ENCODE results near the gene ROS1. TPM values are rescaled to one million over a fixed set of nuclear protein-coding genes. Genes with fewer than 3 reads are reported as not detected.

The ROS1 gene
- total and polyA plus RNA-seq, 2 donors (not counting 3 experiments of a cell fraction or from before 2014, with no cell fraction given), result not detected

GRCh38 chr6:117381749-117382148 lies 44.0 kb downstream of the ROS1 start:
- Histone ChIP-seq H3K9me1 (replicated peaks; ENCODE audit: control insufficient read depth, extremely low read depth, insufficient read depth, low read length) (no peaks in the 10 kb centered on the region), H4K20me1 (replicated peaks; ENCODE audit: control insufficient read depth, extremely low read depth, insufficient read depth, low read length) (no peaks in the 10 kb centered on the region), H3K4me2 (ENCODE audit: insufficient read depth, low read length) (no peak overlapping the region), H3K4me3 (replicated peaks in 1 of 3; ENCODE audit: insufficient read depth in 1 of 3, low read depth in 1 of 3, low read length in 3 of 3) (no peak overlapping the region), H3K79me2 (ENCODE audit: control insufficient read depth, insufficient read depth, low read length) (no peaks in the 10 kb centered on the region), H3K4me1 (ENCODE audit: control insufficient read depth, extremely low read depth, insufficient read depth, low read length) (no peaks in the 10 kb centered on the region), H3K27ac (ENCODE audit: insufficient read depth, low read depth, low read length) (no peak overlapping the region), H3K27me3 (ENCODE audit: control insufficient read depth in 2 of 2, insufficient read depth in 2 of 2, low read length in 2 of 2) (peaks cover 0 to 4% of the 10 kb centered on the region in 2 experiments), H2AFZ (ENCODE audit: low read depth, low read length) (no peak overlapping the region), H3K36me3 (ENCODE audit: control insufficient read depth in 2 of 2, extremely low read depth in 1 of 2, insufficient read depth in 2 of 2, low read length in 2 of 2) (no peaks in the 10 kb centered on the region), H3K9ac (replicated peaks; ENCODE audit: extremely low read depth, insufficient read depth, low read length) (no peak overlapping the region), H3K9me3 (replicated peaks; ENCODE audit: control insufficient read depth, insufficient read depth, low read length) (no peaks in the 10 kb centered on the region)
- BruUV-seq (replicated peaks), result no TSS peak
- DNase-seq (ENCODE audit: low read depth, low spot score), result no peak
- TF ChIP-seq GATA2 (IDR thresholded peaks at IDR 0.05; ENCODE audit: insufficient read depth, insufficient read length, low read depth, low read length) (no peak), JUN (IDR thresholded peaks at IDR 0.05; ENCODE audit: borderline replicate concordance, insufficient read depth, insufficient read length, low read depth) (no peak), EZH2 (IDR thresholded peaks at IDR 0.05; ENCODE audit: borderline replicate concordance, low read depth, low read length, severe bottlenecking) (no peak), CTCF (IDR thresholded peaks at IDR 0.05; ENCODE audit: extremely low read depth in 1 of 2, insufficient read depth in 1 of 2, low read depth in 1 of 2, low read length in 2 of 2) (no peak)
- POLR2A ChIA-PET, result no interaction called here
- intact Hi-C loops (cut with micrococcal nuclease), result no loop called here
- dilution Hi-C loops (cut with MboI; ENCODE audit: extremely low pct_ligation_motif_present, low sequenced_read_pairs), result no loop called here
- no peak for FAIRE-seq
- CTCF ChIA-PET, result no interaction called here

GRCh38 chr6:117380298-117380697 lies 45.4 kb downstream of the ROS1 start:
- no peaks in the 10 kb centered on the region for H3K9me3 ChIP-seq (replicated peaks; ENCODE audit: control insufficient read depth, insufficient read depth, low read length)
- no peak overlapping the region for H3K9ac ChIP-seq (replicated peaks; ENCODE audit: extremely low read depth, insufficient read depth, low read length)
- DNase-seq (ENCODE audit: low read depth, low spot score) (no peak), FAIRE-seq (no peak)
- H4K20me1 ChIP-seq (replicated peaks; ENCODE audit: control insufficient read depth, extremely low read depth, insufficient read depth, low read length), result no peaks in the 10 kb centered on the region
- H3K4me3 ChIP-seq (replicated peaks in 1 of 3; ENCODE audit: insufficient read depth in 1 of 3, low read depth in 1 of 3, low read length in 3 of 3), result no peak overlapping the region
- no peaks in the 10 kb centered on the region for H3K9me1 ChIP-seq (replicated peaks; ENCODE audit: control insufficient read depth, extremely low read depth, insufficient read depth, low read length)
- ChIA-PET CTCF (no interaction called here), POLR2A (no interaction called here)
- no TSS peak for BruUV-seq (replicated peaks)
- dilution Hi-C loops (cut with MboI; ENCODE audit: extremely low pct_ligation_motif_present, low sequenced_read_pairs) (no loop called here), intact Hi-C loops (cut with micrococcal nuclease) (no loop called here)
- no peaks in the 10 kb centered on the region for H3K79me2 ChIP-seq (ENCODE audit: control insufficient read depth, insufficient read depth, low read length)
- H2AFZ ChIP-seq (ENCODE audit: low read depth, low read length), result no peak overlapping the region
- TF ChIP-seq POLR2AphosphoS5 (IDR thresholded peaks at IDR 0.05; ENCODE audit: insufficient read depth, low read depth, low read length), result no peak
- TF ChIP-seq MAX (IDR thresholded peaks at IDR 0.05; ENCODE audit: insufficient read depth, insufficient read length), result no peak
- no peak for TF ChIP-seq POLR2A (IDR thresholded peaks at IDR 0.05; ENCODE audit: low read depth, low read length)
- no peak for TF ChIP-seq JUN (IDR thresholded peaks at IDR 0.05; ENCODE audit: borderline replicate concordance, insufficient read depth, insufficient read length, low read depth)
- no peak for TF ChIP-seq GATA2 (IDR thresholded peaks at IDR 0.05; ENCODE audit: insufficient read depth, insufficient read length, low read depth, low read length)
- no peak for TF ChIP-seq EZH2 (IDR thresholded peaks at IDR 0.05; ENCODE audit: borderline replicate concordance, low read depth, low read length, severe bottlenecking)
- TF ChIP-seq MYC (IDR thresholded peaks at IDR 0.05; ENCODE audit: low read depth, low read length), result no peak
- no peak for TF ChIP-seq FOS (IDR thresholded peaks at IDR 0.05; ENCODE audit: borderline replicate concordance, insufficient read depth, low read length)
- TF ChIP-seq CTCF (IDR thresholded peaks at IDR 0.05; ENCODE audit: extremely low read depth in 1 of 2, insufficient read depth in 1 of 2, low read depth in 1 of 2, low read length in 2 of 2), result no peak
- peaks cover 0 to 4% of the 10 kb centered on the region in 2 experiments for H3K27me3 ChIP-seq (ENCODE audit: control insufficient read depth in 2 of 2, insufficient read depth in 2 of 2, low read length in 2 of 2)
- H3K27ac ChIP-seq (ENCODE audit: insufficient read depth, low read depth, low read length), result no peak overlapping the region
- no peaks in the 10 kb centered on the region for H3K36me3 ChIP-seq (ENCODE audit: control insufficient read depth in 2 of 2, extremely low read depth in 1 of 2, insufficient read depth in 2 of 2, low read length in 2 of 2)
- no peaks in the 10 kb centered on the region for H3K4me1 ChIP-seq (ENCODE audit: control insufficient read depth, extremely low read depth, insufficient read depth, low read length)
- H3K4me2 ChIP-seq (ENCODE audit: insufficient read depth, low read length), result no peak overlapping the region
